ENCODE results near the gene ARHGAP21. TPM values are rescaled to one million over a fixed set of nuclear protein-coding genes. Genes with fewer than 3 reads are reported as not detected.

The ARHGAP21 gene
- total and polyA plus RNA-seq, 2 experiments from 2014 or later, result 15.3 to 44.5 TPM

DNA sequence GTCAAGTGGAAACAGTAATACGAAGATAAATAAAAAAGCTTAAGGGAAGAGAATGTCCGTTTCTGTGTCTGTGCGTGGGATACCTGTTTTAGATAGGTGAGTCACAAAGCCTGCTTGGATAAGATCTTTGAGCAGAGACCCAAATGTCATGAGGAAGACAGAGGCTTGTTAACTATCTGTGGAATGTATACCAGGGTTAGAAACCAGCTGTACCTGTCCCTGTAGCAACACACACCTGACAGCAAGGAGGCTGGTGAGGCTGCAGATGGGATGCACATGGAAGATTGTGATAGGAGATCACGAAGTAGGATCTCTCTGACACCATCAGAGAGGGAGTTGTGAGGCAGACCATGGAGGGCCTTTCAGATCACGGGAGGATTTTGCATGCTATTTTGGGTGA, 105.3 kb downstream of the ARHGAP21 start (continued):
- TF ChIP-seq ZNF462 (CRISPR knock-in tag; IDR thresholded peaks at IDR 0.05) (no peak), ZNF114 (CRISPR knock-in tag; IDR thresholded peaks at IDR 0.05) (no peak), EZH2phosphoT487 (IDR thresholded peaks at IDR 0.05; ENCODE audit: unreplicated experiment) (no peak)

GRCh38 chr10:24617771-24618396, 105.8 kb downstream of the ARHGAP21 start:
- no peaks in the 10 kb centered on the region for H3K27me3 ChIP-seq (ENCODE audit: insufficient read depth)
- ATAC-seq, result peak; percentile 94
- Mint-ChIP-seq H3K4me3 (no peak overlapping the region), H3K4me1 (no peaks in the 10 kb centered on the region), H3K9me3 (no peaks in the 10 kb centered on the region), H3K36me3 (ENCODE audit: low read depth) (no peaks in the 10 kb centered on the region), H3K27me3 (ENCODE audit: insufficient read depth, low read depth, poor library complexity) (no peaks in the 10 kb centered on the region), H3K27ac (no peak overlapping the region)
- DNase-seq (ENCODE audit: low spot score), result peak; percentile 90
- H3K36me3 ChIP-seq (ENCODE audit: insufficient read depth), result no peaks in the 10 kb centered on the region
- no peaks in the 10 kb centered on the region for H3K79me2 ChIP-seq (replicated peaks; ENCODE audit: insufficient read depth)
- H3K4me1 ChIP-seq (ENCODE audit: insufficient read depth), result no peaks in the 10 kb centered on the region
- no peak overlapping the region for H3K4me3 ChIP-seq
- no peak overlapping the region for H2AFZ ChIP-seq
- TF ChIP-seq NANOG (IDR thresholded peaks at IDR 0.05; ENCODE audit: borderline replicate concordance) (no peak), ZNF114 (CRISPR knock-in tag; IDR thresholded peaks at IDR 0.05) (no peak), ZNF462 (CRISPR knock-in tag; IDR thresholded peaks at IDR 0.05) (no peak), ZNF331 (CRISPR knock-in tag; IDR thresholded peaks at IDR 0.05; ENCODE audit: low read depth) (no peak), CTCF (conservative IDR thresholded peaks at IDR 0.05; ENCODE audit: low read depth in 2 of 2) (peak; percentile 91 to 99)
- no peak overlapping the region for H3K4me2 ChIP-seq
- H3F3A ChIP-seq (replicated peaks; ENCODE audit: low read depth), result no peaks in the 10 kb centered on the region
- no peaks in the 10 kb centered on the region; the same call in 1 of the 2 replicates for H4K20me1 ChIP-seq (replicated peaks; ENCODE audit: insufficient read depth)
- H3K27ac ChIP-seq (ENCODE audit: low read depth), result no peak overlapping the region
- H3K9me2 ChIP-seq (ENCODE audit: insufficient read depth), result no peaks in the 10 kb centered on the region

All from GM23338 (cell line).